Natural killer cell (primary cell): ENCODE data around the gene EPB41L4A. TPM values are rescaled to one million over a fixed set of nuclear protein-coding genes. Genes with fewer than 3 reads are reported as not detected.

ENCODE experiments used
- ATAC-seq, 3 donors: fragments of 150-1000 bp in 2 of 3; fragments of 200-7000 bp in 1 of 3; cut with Tn5 transposase; 1 replicate in 1 of 3; 2 replicates in 2 of 3; pipeline ENCODE4 v1.10.0; 2021; ENCODE audit warnings: mild to moderate bottlenecking in 2 of 3, moderate library complexity in 2 of 3
- DNase-seq, 2 donors: peaks; one replicate each; pipeline versions ENCODE4 v3.0.0 to v3.0.0-alpha.2; 2013 to 2021; ENCODE audit warnings: mixed read lengths in 1 of 2
- H3K27ac ChIP-seq: one replicate; pipeline ENCODE4 v1.5.1; 2013; ENCODE audit warnings: mild to moderate bottlenecking, low read length
- H3K27me3 ChIP-seq: one replicate; pipeline ENCODE4 v1.6.1; 2013; ENCODE audit warnings: low read length; ENCODE audit not compliant: control insufficient read depth, insufficient read depth
- H3K36me3 ChIP-seq: one replicate; pipeline ENCODE4 v1.6.1; 2013; ENCODE audit warnings: low read length; ENCODE audit not compliant: control insufficient read depth, insufficient read depth
- H3K4me1 ChIP-seq: one replicate; pipeline ENCODE4 v1.6.1; 2013; ENCODE audit warnings: low read length; ENCODE audit not compliant: control insufficient read depth, insufficient read depth
- H3K4me3 ChIP-seq: one replicate; pipeline ENCODE4 v1.5.1; 2013; ENCODE audit warnings: low read length
- H3K9me3 ChIP-seq: one replicate; pipeline ENCODE4 v1.6.1; 2013; ENCODE audit warnings: low read length; ENCODE audit not compliant: control insufficient read depth, insufficient read depth
- H3K27ac Mint-ChIP-seq, 2 donors: one replicate each; pipeline ENCODE4 v1.8.0; 2022; ENCODE audit warnings: mild to moderate bottlenecking in 2 of 2, mixed read lengths in 2 of 2, moderate library complexity in 1 of 2
- H3K27me3 Mint-ChIP-seq, 2 donors: one replicate each; pipeline ENCODE4 v1.8.0; 2022; ENCODE audit warnings: low read depth in 2 of 2, mixed read lengths in 2 of 2
- H3K36me3 Mint-ChIP-seq: one replicate; pipeline ENCODE4 v1.8.0; 2022; ENCODE audit warnings: mixed read lengths
- H3K4me1 Mint-ChIP-seq, 2 donors: one replicate each; pipeline ENCODE4 v1.8.0; 2022; ENCODE audit warnings: mixed read lengths in 2 of 2
- H3K4me3 Mint-ChIP-seq: one replicate; pipeline ENCODE4 v1.8.0; 2022; ENCODE audit warnings: mild to moderate bottlenecking, moderate library complexity, mixed read lengths
- H3K9me3 Mint-ChIP-seq, 2 donors: one replicate each; pipeline ENCODE4 v1.8.0; 2022; ENCODE audit warnings: mixed read lengths in 2 of 2
- CTCF ChIP-seq: fragments of 200-600 bp; IDR thresholded peaks from one replicate; pipeline ENCODE4 v1.8.0; 2022; ENCODE audit warnings: antibody characterized with exemption
- WGBS: methylation state at CpG from one replicate; pipeline ENCODE4 v1.1.7; 2013; ENCODE audit warnings: missing lambda C conversion rate; ENCODE audit not compliant: insufficient coverage; 5-methylcytosine and 5-hydroxymethylcytosine counted together
- intact Hi-C: fragments of 100-400 bp; cut with micrococcal nuclease; formaldehyde crosslinking; loops from one replicate; pipeline ENCODE4 v1.14.2; 2022
- total RNA-seq, 4 donors: library from RNA; stranded (reverse); fragments of 120-200 nt in 1 of 4; gene quantifications; one replicate each; pipeline versions ENCODE4 v1.2.3 to v1.2.4, GENCODE V29; 2013 to 2022

Gene EPB41L4A
- total RNA-seq, 3 donors from 2014 or later (not counting 1 experiment from before 2014, with no cell fraction given), result 21.9 to 30.4 (median 22.1) TPM

DNA sequence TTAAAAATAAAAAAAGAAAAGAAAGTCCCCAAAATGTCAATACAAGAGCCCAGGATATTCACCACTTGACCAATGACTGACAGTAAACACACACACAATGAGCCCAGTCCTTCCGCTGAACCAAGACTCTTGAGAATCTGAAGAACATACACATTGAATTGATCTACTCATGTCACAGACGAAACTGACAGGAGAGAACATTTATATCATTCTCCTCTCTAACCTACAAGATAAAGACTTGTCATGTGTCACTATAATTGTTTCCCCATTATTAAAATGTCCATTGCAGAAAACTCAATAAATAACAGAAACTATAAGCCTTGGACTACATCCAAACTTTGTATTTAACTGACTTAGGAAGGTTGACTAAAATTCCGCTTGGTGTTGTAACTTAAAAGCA, 296.7 kb downstream of the EPB41L4A start:
- H3K27me3 Mint-ChIP-seq, result peaks cover 16 to 22% of the 10 kb centered on the region in 2 donors
- Histone ChIP-seq H3K9me3 (peaks cover 4% of the 10 kb centered on the region), H3K36me3 (no peaks in the 10 kb centered on the region), H3K4me1 (no peaks in the 10 kb centered on the region), H3K27ac (no peak overlapping the region), H3K4me3 (no peak overlapping the region), H3K27me3 (no peaks in the 10 kb centered on the region)
- no peak for TF ChIP-seq CTCF
- WGBS, result 91% methylated on average over 2 of the region's 3 CpGs
- H3K27ac Mint-ChIP-seq, result no peak overlapping the region
- H3K4me3 Mint-ChIP-seq, result no peak overlapping the region
- H3K9me3 Mint-ChIP-seq, result peaks cover 2 to 3% of the 10 kb centered on the region in 2 donors
- intact Hi-C loops, result no loop called here
- ATAC-seq (no peak), DNase-seq (no peak)
- H3K36me3 Mint-ChIP-seq, result no peaks in the 10 kb centered on the region
- H3K4me1 Mint-ChIP-seq, result no peaks in the 10 kb centered on the region

DNA sequence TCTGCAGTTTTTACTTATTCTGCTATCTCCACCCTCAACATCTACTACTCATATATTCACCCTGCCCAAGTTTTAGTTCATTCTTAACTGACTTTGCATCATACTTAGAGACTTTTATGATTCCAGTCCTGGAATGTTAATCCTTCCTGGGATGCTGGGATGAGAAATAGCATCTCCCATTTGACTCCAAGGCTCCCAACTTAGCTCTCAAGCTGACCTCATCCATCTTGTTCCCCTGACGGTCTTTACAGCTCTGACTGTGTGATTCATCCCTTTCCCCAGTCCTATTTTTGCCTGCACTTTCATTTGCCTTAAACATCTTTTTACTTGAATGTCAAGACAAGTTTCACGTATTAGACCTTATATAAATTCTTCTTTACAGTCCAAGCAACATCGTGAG, 297.8 kb downstream of the EPB41L4A start:
- no peaks in the 10 kb centered on the region for H3K4me1 ChIP-seq
- ATAC-seq (no peak), DNase-seq (no peak)
- no peak overlapping the region for H3K4me3 Mint-ChIP-seq
- TF ChIP-seq CTCF, result no peak
- intact Hi-C loops, result no loop called here
- H3K27ac ChIP-seq, result no peak overlapping the region
- H3K36me3 ChIP-seq, result no peaks in the 10 kb centered on the region
- no peaks in the 10 kb centered on the region for H3K36me3 Mint-ChIP-seq
- H3K27me3 Mint-ChIP-seq, result peaks cover 10 to 22% of the 10 kb centered on the region in 2 donors
- peaks cover 2 to 3% of the 10 kb centered on the region in 2 donors for H3K9me3 Mint-ChIP-seq
- no peaks in the 10 kb centered on the region for H3K4me1 Mint-ChIP-seq
- no peak overlapping the region for H3K4me3 ChIP-seq
- WGBS, result 89% methylated on average over 3 of the region's 3 CpGs
- no peaks in the 10 kb centered on the region for H3K27me3 ChIP-seq
- H3K9me3 ChIP-seq, result peaks cover 4% of the 10 kb centered on the region
- no peak overlapping the region for H3K27ac Mint-ChIP-seq

DNA sequence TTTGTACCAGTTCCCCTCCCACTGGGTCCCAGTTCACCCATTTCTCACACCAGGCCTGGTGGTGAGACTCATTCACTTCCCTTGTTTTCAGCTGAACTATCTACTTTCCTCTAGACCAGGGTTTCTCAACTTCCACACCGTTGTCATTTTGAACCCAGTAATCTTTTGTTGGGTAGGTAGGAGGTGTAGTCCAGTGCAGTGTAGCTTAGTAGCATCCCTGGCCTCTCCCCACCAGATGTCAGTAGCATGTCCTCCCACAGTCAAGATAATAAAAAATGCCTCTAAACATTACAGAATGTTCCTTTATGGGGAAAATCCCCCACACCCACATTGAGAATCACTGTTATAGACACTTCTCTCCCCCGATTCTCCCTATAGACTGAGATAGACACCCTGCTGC, 299.1 kb downstream of the EPB41L4A start:
- Histone ChIP-seq H3K36me3 (no peaks in the 10 kb centered on the region), H3K4me1 (no peaks in the 10 kb centered on the region), H3K9me3 (peaks cover 4% of the 10 kb centered on the region), H3K27me3 (no peaks in the 10 kb centered on the region), H3K27ac (no peak overlapping the region), H3K4me3 (no peak overlapping the region)
- 60% methylated on average over 1 of the region's 2 CpGs for WGBS
- Mint-ChIP-seq H3K4me1 (no peaks in the 10 kb centered on the region), H3K27me3 (peaks cover 12 to 22% of the 10 kb centered on the region in 2 donors), H3K4me3 (no peak overlapping the region), H3K27ac (no peak overlapping the region), H3K9me3 (peaks cover 2 to 3% of the 10 kb centered on the region in 2 donors), H3K36me3 (no peaks in the 10 kb centered on the region)
- no peak for TF ChIP-seq CTCF
- ATAC-seq (no peak), DNase-seq (no peak)
- intact Hi-C loops, result no loop called here

- Histone ChIP-seq H3K9me3 (peaks cover 4% of the 10 kb centered on the region), H3K36me3 (no peaks in the 10 kb centered on the region), H3K27me3 (no peaks in the 10 kb centered on the region), H3K4me3 (no peak overlapping the region), H3K27ac (no peak overlapping the region), H3K4me1 (no peaks in the 10 kb centered on the region)
- 34% methylated on average over 2 of the region's 3 CpGs for WGBS
- no peaks in the 10 kb centered on the region for H3K4me1 Mint-ChIP-seq
- no peak overlapping the region for H3K27ac Mint-ChIP-seq
- TF ChIP-seq CTCF, result no peak
- H3K4me3 Mint-ChIP-seq, result no peak overlapping the region
- peaks cover 12 to 25% of the 10 kb centered on the region in 2 donors for H3K27me3 Mint-ChIP-seq
- no peak for ATAC-seq
- intact Hi-C loops, result no loop called here
- H3K9me3 Mint-ChIP-seq, result peaks cover 2 to 3% of the 10 kb centered on the region in 2 donors
- H3K36me3 Mint-ChIP-seq, result no peaks in the 10 kb centered on the region
- no peak for DNase-seq
Measured at GRCh38 chr5:112119508-112119907, 299.6 kb downstream of the EPB41L4A start.
